Activated CD8-positive, alpha-beta memory T cell treated with anti-CD3 and anti-CD28 coated beads for 48 hours (primary cell): ENCODE results near the gene CHID1.

ENCODE experiments used
- DNase-seq, 3 experiments: peaks; one replicate each; pipeline ENCODE4 v3.0.0-alpha.2; 2020; ENCODE audit warnings: low read depth in 2 of 3, low spot score in 2 of 3

The CHID1 gene

DNA sequence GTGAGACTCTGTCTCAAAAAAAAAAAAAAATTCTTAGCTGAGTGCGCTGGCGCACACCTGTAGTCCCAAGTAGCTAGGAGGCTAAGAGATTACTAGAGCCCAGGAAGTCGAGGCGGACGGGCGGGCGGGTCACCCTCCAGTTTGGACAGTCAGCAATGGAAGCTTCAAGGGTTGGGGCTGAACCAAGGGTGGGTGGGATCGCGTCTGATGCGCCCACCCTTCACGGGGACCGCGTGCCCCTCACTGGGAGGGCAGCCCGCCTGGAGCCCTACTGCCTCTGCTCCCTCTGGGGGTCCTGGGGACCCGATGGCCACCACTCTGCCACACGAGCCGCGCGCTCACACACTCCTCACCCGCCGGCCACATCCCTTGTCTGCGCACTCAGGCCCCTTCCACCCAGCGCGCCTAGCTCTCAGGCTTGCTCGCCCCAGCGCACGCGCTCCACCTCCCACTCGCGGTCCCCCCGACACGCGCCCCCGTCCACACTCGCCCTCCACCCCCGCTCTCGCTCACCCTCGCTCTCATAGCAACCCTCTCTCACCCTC is 494 bp downstream of the CHID1 start:
- no peak for DNase-seq

DNA sequence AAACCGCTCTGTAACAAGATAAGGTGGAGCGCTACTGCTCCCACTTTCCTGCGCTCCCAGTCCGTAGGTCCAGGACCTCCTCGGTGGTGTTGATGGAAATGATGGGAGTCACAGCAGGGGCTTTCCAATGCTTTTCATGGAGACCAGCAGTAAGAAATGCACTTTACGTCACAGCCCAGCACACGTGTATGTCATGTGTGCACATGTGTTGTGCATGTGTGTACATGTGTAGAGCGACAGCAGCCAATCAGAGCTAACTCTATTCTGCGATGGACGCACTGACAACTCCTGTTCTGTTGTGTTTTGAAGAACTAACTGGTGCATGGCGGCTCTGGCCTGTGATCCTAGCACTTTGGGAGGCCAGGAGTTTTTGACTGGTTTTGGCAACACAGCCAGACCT is 1.2 kb downstream of the CHID1 start:
- no peak for DNase-seq

DNA sequence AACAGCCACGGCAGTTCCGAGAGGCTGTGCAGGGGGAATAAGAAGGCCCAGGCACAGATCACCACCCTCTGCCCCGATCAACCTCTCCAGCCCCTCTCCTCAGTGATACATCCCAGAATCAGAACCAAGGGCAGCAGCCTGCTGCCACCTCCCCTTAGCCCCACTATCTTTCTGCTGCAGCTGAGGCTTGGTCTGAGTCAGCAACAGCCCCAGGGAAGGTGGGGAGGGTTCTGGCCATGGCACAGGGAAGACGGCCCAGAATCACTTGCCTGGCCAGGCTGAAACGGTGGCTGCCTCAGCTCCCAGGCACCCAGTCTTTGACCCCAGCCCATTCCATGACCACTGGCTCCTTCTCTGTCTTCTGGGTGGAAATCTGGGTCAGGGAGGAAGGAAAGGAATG is 2.3 kb downstream of the CHID1 start:
- no peak for DNase-seq

DNA sequence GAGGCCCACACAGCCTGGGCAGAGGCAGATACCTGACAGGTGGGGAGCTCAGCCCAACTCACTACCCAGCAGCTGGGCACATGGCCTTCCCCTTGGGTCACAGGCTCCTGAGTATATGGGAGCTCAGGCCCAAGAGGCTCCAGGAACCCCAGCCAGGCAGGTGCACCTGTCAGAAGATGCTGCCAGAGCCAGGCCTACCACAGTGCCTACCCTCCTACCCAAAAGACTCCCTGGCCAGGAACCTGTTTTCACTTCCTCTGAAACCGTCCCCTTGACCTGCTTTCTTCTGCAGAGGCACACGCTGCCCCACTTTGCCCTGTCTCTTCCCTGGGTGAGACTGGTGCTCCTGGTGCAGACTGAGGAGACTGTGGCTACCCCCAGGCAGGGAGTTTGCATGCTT is 2.9 kb downstream of the CHID1 start:
- no peak for DNase-seq

DNA sequence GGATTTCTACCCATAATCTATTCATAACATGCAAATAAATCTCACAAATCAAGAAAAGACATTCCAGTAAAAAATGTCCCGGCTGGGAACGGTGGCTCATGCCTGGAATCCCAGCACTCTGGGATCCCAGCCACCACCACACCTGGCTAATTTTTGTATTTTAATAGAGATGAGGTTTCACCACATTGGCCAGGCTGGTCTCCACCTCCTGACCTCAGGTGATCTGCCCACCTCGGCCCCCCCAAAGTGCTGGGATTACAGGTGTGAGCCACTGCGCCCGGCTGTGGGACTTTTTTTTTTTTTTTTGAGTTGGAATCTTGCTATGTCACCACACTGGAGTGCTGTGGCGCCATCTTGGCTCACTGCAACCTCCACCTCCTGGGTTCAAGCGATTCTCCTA is 4.7 kb downstream of the CHID1 start:
- DNase-seq = no peak

DNA sequence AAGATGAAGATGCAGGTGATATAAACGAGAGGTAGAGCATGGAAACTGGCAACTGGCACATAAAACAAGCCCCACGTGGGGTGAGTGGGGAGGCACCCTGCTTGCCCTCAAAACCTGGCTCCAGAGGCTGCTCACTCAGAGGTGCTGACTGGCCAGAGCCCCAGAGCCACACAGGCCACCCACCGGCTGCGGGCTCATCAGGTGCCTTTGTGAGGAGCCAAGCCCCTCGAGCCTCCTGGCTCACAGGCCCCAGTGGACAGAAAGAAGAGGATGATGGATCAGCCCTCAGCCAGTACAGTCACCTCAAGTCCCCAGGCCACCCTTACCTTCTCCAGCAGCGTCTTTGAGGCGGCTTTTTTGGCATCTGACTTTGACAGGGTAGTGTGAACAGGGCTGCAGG is 6.2 kb downstream of the CHID1 start:
- no peak for DNase-seq

DNA sequence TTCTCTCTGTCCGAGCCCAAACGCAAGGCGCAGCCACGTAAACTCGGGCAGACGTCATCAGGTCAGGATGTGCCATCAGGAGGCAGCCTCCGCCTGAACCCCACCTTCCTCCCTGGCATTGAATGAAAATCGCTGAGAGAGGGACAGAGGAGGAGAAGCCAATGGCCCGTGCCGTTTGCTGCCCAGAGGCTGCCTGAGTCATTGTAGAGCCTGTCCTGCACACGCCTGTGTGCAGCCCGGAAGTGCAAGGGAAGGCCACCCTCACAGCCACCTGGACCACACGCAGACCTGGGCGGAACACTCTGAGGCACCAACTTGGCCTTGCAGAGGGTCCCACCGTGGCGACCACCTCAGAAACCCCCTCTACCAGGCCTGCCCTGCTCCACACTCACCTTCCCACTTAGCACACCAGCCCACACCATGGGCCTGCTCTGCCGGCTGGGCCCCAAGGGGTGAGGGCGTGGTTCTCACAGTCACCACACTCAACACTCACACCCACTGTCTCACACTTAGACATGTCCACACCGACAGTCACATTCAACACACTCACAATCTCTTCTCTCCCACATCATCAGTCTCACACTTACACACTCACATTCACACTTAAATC is 9.1 kb downstream of the CHID1 start:
- no peak for DNase-seq

DNA sequence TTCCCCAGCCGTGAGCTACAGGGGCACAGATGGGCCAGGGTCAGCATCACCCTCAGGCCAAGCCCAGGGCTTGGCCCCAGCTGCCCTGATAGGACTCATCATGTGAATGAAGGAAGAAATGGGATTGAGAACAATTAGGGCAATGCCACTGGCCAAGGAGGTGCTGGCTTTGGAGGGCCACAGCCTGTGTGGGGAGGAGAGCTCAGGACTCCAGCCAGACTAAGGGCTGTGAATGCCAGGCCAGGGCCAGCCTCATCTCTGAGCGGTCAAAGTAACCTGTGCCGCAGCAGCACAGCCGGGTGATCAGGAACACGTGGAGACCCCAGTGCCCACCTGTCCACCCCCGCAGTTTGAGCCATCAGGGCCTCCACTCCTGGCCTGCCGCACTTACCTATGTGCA is 10.1 kb downstream of the CHID1 start:
- no peak for DNase-seq

DNA sequence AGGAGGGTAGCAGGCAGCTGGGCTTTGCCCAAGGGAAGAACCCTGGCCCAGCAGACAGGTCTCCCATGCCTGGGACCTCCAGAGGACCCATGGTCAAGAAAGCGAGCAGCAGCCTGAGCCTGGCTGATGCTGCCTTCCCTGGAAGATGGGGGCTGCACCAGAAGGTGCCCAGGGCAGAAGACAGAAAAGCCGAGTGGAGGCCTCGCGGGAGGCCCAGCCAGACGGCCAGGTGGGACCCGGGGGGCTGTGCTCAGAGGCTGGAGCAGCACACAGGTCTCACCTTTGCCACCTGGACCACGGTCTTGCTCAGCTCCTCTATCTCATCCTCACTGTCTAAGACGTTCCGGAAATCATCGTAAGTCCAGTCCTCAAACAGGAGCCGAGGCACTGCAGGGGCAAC is 10.9 kb downstream of the CHID1 start:
- no peak for DNase-seq

DNA sequence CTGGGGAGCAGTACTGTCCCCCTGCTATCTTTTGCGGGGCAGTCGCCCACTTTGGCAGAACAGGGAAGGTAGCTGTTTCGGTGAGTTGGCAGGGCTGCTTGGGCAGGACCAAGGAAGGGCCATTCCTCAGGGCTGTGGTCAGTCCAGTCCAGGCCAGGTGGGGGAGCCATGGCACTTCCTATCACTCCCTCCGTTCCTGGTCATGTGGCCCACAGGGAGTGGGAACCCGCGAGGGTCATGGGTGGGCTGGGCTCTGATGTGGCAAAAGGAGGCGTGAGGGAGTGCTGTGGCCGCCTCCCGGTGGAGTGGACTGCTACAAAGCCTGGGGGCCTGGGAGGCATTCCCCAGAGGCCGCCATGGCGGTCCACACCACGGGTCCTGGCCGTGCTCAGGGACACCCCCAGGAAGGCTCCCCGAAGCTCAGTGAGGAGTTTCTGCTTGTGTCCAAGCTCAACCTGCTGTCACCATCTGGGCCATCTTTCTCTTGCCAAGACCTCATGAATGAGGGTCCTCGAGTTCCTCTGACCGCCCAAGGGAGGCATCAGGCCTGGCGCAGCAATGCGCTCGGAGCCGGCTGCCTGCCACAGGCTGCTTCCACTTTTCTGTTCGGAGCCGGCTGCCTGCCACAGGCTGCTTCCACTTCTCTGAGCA is 11.9 kb downstream of the CHID1 start:
- no peak for DNase-seq

DNA sequence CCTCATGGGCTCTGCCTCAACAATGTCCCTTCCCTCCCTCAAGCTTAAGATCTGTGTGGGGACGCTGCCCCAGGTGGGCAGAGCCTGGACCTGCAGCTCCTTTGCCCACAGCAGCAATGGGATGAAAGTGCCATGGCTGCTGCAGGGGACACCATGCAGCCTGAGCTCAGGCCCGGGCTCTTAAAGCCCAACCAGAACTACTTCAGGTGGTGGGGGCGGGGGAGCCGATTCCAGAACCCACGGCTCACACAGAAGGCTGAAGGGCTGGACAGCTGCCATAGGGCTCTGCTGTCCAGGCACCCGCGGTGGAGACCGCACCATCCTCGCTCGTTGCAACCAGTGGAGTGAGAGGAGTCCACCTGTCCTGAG is 12.5 kb downstream of the CHID1 start:
- DNase-seq = no peak

DNA sequence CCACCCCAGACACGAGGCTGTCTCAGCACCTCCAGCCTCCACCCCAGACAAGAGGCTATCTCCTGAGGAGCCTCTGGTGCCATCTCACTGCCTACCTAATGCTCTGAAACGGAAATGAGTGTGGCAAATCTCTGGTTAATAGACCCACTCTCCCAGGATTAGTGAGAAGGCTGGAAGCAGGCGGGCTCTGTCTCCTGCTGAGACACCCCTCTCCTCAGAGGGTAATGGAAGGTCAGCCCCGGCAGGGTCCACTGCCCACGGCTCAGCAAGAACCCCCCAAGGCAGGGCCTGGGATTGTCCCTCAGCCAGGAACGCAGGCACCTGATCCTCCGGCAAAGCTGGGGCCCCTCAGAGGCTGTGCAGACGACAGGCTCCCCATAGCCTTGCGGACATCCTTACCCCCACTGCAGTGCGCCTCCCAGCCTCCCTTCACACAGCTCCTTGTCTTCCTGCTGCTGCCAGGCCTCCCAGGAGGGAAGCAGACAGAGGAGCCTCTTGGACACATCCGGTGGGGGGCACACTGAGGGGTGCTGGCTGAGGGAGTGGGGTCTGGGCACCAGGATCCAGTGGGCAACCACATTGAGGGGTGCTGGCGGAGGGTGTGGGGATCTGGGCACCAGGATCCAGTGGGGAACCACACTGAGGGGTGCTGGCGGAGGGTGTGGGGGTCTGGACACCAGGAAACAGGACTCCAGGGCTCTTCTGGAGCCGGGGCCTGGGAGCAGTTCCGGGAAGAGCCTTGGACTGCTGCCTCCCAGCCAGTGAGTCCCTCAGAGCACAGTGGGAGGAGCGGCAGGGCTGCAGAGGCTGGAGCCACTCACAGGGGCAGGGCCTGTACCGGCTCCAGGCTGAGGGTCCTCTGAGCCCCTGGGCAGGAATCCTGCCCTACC is 13.1 kb downstream of the CHID1 start:
- no peak for DNase-seq

DNA sequence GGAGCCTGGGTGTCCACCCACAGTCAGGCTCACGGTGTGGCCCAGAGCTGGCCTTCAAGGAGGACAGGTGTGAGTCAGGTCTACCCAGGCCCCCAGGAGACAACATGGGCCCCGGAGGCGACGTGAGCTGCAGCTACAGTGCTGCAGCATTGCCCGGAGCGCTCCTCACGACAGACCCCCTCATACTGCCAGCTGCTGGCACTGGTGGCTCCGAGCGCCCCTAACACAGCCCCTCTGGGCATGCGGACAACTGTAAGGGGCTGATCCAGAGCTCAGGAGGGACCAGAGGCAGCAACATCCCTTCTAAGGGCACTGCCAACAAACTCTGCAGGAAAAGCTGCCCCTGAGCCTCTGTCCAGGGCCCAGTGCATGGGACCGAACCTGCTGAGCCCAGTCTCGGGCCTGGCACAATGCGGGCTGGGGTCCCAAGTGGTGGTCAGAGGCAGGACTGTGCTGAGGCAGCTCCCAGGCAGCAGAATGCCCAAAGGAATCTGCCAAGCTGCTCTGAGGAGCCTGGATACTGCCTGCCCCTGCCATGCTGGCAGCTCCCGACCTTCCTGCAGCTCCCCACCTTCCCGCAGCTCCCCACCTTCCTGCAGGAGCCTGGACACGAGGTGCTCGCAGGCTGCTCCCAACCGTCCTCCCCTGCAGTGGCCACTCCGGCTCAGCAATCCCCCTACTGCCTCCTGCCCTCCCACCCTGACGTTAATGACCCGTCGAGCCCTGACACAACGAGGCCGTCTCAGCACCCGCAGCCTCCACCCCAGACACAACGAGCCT is 15.1 kb downstream of the CHID1 start:
- DNase-seq = no peak

DNA sequence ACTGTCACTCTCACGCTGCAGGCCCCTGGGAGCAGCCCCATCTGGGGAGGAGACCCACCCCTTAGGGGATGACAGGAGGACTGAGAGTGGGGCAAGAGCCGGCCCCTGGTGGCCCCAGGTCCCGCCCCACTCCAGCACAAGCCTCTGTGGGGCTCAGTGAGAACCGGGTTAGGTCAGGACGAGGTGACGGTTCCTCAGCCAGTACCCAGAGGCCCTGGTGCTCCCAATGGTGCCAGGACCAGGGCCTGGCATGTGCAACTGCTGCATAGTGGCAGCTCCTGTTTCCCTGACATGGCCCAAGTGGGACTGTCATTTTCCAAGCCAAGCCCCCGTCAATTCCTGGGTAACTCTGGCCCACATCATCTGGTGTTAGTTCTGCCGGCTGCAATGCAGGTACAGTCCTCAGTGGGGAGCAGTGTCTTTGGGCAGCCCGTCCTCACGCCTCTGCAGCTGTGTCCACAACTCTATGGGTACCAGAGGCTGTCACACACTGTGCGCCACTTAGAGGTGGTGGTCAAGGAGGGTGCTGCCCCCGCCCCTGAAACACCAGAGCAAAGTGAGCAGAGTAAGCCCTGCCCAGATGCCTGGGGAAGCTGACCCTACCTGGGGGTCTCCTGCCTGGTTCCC is 15.9 kb downstream of the CHID1 start:
- no peak for DNase-seq

DNA sequence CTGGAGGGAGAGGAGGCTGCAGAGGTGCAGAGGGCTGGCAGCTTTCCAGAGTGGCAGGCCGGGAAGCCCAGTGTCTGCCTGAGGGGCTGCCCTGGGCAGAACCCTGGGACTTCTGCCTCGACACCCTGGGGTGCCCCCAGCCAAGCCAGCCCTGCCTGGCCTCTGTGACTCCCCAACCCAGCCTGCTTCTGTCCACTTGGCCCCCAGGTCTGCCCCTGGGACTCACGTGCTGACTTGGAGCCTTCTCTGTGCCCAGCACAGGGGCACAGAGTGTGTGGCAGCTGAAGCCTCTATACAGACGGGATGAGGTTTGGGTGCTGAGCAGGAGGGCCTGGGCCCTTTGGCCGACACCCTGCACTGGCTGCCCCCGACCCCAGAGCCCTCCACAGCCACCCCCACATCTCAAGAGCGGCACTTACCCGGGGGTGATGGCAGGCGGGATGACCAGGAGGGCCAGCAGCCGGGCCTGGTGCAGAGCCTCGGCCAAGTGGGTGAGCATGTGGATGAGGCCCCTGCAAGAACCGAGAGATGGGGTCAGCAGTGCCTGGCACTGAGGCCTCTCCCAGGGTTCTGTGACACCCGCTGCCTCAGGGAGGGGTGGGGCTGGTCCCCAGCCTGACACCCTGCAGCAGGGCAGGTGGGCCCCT is 17.5 kb downstream of the CHID1 start:
- DNase-seq = no peak

DNA sequence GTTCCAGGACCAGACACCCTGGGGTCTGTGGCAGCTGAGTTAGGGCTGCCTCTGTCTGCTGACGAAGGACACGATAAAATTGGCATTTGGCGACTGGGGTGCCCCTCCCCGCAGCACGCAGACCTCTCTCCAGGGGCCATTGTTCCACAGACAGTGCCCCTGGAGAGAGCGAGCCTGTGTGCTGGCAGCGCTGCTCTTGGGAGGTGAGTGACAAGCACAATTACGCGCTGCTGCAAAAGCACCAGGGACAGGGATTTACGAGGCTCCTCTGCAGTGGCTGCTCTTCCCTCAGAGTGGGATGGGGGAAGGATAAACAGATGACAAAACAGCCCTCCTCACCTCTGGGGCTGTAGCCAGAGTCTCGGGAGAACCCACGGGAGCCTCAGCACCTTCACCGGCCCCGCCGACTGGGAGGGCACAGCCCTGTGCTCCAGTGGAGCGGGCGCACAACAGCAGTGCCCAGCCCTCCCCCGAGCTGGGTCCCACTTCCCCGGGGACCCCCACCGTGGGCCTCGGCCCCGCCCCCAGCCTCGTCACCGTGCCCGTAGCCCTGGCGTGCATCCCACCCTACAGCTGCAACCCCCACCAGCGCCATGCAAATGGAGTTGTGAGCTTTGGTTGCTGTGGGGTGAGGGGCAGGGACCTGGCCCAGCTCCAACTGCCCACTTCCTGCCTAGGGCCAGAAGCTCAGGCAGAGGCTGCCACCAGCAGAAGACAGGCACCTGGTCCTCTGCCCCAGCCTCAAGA is 19.6 kb downstream of the CHID1 start:
- DNase-seq = no peak

DNA sequence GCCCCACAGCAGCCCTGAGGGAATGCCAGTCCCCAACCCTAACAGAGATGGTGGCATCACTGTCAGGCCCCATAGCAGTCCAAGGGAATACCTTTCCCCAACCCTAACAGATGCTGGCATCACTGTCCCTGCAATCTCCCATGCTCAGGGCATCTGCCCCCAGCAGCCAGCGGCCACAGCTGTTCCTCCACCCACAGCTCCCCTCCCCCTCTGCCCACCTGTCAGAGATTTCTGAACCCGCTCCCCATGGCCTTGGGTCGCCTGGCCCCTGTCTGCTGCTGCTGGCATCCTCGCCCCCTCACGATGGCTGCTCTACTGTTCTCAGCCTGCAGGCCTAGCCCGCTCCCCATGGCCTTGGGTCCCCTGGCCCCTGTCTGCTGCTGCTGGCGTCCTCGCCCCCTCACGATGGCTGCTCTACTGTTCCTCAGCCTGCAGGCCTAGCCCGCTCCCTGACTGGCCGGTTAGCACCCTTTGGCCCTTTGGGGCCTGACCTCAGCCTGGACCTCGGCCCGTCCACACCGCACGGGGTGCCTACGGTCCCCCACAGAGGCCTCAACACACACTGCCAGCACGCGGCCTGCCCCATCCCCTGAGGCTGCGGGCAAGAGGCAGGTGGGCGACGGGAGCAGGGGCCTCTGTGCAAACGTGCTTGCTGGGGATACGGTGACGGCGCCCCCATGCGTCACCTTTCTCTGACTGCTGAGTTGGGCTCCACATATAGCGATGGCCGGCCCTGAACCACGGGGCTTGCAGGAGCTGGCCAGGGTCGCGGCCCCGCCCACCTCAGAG is 20.7 kb downstream of the CHID1 start:
- no peak for DNase-seq

DNA sequence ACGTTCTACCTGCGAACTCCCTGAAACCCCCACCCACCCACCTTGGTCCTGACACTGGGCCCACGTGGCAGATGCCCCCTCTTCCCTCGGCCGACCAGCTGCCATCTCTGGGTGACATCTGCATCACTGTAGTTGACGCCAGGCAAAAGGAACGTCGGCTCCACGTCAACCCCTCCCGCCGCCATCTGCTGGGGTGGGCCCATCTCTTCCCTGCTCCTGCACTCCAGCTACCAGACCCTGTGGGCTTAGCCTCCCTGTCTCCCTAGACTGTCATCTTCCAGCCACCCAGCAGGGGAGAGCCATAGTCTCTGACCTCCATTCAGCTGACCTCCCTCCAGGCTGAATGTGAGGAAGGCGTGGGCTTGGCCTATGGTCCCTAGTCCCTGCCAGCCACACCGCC is 21.4 kb downstream of the CHID1 start:
- no peak for DNase-seq
